ENCODE results near the gene SIRPD.

Gene SIRPD

DNA sequence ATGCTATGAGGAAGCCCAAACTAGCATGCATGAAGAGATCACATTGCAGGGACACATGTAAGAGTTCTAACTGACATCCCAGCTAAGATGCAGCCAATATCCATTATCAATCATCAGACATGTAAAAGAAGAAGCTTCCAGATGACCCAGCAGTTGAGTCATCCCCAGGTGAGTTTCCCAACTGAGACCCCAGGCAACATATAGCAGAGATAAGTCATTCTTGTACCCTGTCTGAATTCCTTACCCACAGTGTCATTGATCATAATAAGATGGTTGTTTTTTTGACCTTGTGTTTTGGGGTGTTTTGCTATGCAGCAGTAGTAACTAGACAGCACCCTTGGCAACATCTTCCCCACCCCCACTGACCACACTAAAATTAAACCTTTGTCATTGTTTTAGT lies 18.9 kb downstream of the SIRPD start:
- peak; percentile 7 for DNase-seq (ENCODE audit: low read depth)
- no peak overlapping the region for H3K4me3 ChIP-seq (ENCODE audit: low read length)
- TF ChIP-seq, protein P1, sequence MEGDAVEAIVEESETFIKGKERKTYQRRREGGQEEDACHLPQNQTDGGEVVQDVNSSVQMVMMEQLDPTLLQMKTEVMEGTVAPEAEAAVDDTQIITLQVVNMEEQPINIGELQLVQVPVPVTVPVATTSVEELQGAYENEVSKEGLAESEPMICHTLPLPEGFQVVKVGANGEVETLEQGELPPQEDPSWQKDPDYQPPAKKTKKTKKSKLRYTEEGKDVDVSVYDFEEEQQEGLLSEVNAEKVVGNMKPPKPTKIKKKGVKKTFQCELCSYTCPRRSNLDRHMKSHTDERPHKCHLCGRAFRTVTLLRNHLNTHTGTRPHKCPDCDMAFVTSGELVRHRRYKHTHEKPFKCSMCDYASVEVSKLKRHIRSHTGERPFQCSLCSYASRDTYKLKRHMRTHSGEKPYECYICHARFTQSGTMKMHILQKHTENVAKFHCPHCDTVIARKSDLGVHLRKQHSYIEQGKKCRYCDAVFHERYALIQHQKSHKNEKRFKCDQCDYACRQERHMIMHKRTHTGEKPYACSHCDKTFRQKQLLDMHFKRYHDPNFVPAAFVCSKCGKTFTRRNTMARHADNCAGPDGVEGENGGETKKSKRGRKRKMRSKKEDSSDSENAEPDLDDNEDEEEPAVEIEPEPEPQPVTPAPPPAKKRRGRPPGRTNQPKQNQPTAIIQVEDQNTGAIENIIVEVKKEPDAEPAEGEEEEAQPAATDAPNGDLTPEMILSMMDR (IDR thresholded peaks at IDR 0.05; ENCODE audit: insufficient read depth, low read depth, low read length, missing control alignments): no peak

DNA sequence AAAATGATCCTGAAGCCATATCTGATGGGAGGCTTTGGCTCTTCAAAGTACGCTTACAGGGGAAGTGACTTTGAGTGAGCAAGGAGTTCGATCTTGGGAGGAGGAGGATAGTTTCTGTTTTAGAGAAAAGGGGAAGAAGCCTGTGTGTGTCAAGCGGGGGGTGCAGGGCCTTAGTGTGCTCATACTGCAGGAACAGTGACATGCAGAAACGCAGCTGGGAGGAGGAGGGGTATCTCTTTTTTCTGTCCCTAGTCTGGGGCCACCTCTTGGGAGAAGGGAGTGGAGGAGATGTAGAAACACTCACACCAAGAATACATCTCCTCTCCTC lies 19.8 kb downstream of the SIRPD start:
- no peak for DNase-seq (ENCODE audit: low read depth)
- TF ChIP-seq, protein P1 (IDR thresholded peaks at IDR 0.05; ENCODE audit: insufficient read depth, low read depth, low read length, missing control alignments): no peak
- H3K4me3 ChIP-seq (ENCODE audit: low read length): no peak overlapping the region

DNA sequence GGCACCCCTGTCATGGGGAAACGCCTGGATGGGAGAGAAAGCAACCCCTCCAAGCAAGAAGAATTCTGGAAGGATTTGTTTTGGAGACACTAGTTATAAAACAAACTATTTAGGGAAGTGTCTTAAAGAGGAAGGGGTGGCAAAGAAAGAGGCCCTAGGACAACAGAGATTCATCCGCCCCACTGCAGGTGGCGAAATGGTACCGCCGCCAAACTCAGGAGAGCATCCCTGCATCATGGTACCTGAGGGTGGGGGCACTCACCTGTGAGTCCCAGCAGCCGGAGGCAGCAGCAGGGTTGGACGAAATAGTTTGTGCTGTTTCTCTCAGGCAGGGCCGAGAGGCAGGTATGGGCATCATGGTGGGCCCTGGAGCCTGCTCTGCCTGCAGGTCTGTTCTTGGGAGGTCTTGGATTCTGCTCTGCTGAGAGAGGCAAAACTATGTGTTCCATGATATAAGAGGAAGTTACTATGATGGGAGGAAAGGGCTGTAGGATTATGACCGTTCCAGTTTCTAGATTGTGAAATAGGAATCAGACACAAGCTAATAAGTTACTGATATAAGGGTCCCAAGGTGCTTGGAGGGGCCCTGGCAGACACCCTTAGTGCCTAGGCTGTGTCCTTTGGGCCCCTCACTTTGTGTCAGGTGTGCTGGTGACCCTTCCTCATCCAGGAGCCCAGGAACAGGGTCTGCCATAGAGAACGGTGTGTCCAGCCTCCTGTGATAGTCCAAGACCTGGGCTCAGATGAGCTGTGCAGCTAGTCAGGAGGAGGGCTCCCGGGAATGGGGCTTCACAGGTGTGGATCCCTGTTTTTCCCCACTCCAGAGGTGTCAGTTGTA lies 20.4 kb downstream of the SIRPD start:
- no peak overlapping the region for H3K4me3 ChIP-seq (ENCODE audit: low read length)
- TF ChIP-seq, protein P1 (IDR thresholded peaks at IDR 0.05; ENCODE audit: insufficient read depth, low read depth, low read length, missing control alignments): no peak
- no peak for DNase-seq (ENCODE audit: low read depth)

DNA sequence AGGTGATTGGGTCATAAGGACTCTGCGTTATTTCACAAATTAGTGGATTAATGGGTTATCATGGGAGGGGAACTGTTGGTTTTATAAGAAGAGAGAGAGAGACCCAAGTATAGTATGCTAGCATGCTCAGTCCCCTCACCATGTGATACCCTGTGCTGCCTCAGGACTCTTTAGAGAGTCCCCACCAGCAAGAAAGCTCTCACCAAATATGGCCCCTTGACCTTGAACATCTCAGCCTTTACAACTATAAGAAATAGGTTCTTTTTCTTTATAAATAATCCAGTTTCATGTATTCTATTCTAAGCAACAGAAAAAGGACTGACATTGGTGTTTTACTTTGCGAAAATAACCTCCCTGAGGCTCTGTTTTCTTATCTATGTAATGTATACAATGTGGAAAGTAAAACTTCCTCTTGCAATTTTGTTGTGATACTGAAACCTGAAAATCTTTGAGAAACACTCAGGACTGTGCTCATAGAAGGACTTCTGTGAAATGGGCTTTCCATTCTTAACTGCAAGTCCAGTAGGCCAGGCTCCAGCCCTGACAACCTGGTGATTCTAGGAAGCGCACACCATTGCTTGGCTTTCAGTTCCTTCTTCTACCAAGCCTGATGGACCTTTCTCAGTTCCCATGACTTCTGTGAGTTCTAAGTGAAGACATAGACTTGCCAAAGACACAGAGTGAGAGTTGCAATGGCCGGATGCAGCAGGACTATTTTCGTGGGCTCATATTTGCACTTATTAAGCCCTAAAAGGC lies 21.9 kb downstream of the SIRPD start:
- TF ChIP-seq, protein P1 (IDR thresholded peaks at IDR 0.05; ENCODE audit: insufficient read depth, low read depth, low read length, missing control alignments): no peak
- no peak for DNase-seq (ENCODE audit: low read depth)
- H3K4me3 ChIP-seq (ENCODE audit: low read length): no peak overlapping the region

DNA sequence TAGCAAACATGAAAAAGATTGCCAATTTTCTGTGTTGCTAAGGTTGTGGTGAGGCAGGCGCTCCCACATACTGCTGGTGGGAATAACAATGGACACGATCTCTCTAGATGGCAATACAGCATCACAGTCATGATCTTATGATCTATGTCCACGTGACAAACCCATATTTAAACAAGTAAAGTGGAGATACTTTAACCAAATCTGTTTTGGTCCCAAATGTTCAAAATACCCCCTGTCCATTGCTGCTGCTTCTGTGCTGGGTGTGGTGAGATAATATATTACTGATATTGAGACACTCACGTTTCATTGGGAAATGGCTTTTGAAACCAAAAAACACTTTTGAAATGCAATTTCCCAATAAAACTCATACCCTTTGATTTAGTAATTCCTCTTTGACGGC lies 23.0 kb downstream of the SIRPD start:
- TF ChIP-seq, protein P1 (IDR thresholded peaks at IDR 0.05; ENCODE audit: insufficient read depth, low read depth, low read length, missing control alignments): no peak
- H3K4me3 ChIP-seq (ENCODE audit: low read length): no peak overlapping the region
- DNase-seq (ENCODE audit: low read depth): no peak

DNA sequence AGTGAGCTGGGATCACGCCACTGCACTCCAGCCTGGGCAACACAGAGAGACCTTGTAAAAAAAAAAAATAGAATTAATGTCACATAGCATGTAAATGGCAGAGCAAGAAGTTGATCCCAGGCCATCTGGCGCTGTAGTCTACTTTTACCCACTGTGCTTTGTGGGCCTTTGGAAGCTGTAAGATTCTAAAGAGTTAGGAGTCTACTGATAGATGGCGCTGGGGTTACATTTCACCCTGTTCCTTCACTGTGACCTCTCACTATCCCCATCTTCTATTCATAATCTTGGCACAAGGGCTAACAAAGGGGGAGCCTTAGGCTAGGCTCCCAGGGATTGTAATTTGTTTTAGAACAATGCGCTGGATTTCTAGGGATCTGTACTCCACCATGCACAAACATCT lies 24.4 kb downstream of the SIRPD start:
- H3K4me3 ChIP-seq (ENCODE audit: low read length): no peak overlapping the region
- TF ChIP-seq, protein P1 (IDR thresholded peaks at IDR 0.05; ENCODE audit: insufficient read depth, low read depth, low read length, missing control alignments): peak; percentile 9
- DNase-seq (ENCODE audit: low read depth): peak; percentile 8
